Jurkat, Clone E6-1 (cell line): ENCODE measurements around the gene DTNB.

ENCODE experiments used
- DNase-seq: peaks from one replicate; pipeline ENCODE4 v3.0.0-alpha.2; 2011; ENCODE audit warnings: low read depth, low spot score
- H3K4me3 ChIP-seq: 2 replicates; pipeline ENCODE4 v1.5.1; 2011; ENCODE audit warnings: mild to moderate bottlenecking, low read length, control low read depth, moderate library complexity

Gene DTNB

GRCh38 chr2:25596516-25597244 lies 76.7 kb downstream of the DTNB start:
- no peak overlapping the region for H3K4me3 ChIP-seq
- DNase-seq, result no peak

- H3K4me3 ChIP-seq, result no peak overlapping the region
- DNase-seq, result no peak
These were observed 78.0 kb downstream of the DTNB start for GRCh38 chr2:25595393-25595792.

GRCh38 chr2:25594991-25595390 lies 78.4 kb downstream of the DTNB start:
- H3K4me3 ChIP-seq, result no peak overlapping the region
- DNase-seq, result no peak

GRCh38 chr2:25592766-25593292 lies 80.5 kb downstream of the DTNB start:
- no peak for DNase-seq

GRCh38 chr2:25590921-25591505 lies 82.4 kb downstream of the DTNB start:
- no peak for DNase-seq
- no peak overlapping the region for H3K4me3 ChIP-seq

More at GRCh38 chr2:25592766-25593292, 80.5 kb downstream of the DTNB start:
- no peak overlapping the region for H3K4me3 ChIP-seq

GRCh38 chr2:25589676-25590205 lies 83.6 kb downstream of the DTNB start:
- H3K4me3 ChIP-seq, result no peak overlapping the region
- DNase-seq, result no peak

- DNase-seq, result no peak
- no peak overlapping the region for H3K4me3 ChIP-seq
These were observed 84.8 kb downstream of the DTNB start for GRCh38 chr2:25588576-25588975.

- no peak for DNase-seq
- H3K4me3 ChIP-seq, result no peak overlapping the region
These were observed 86.0 kb downstream of the DTNB start for GRCh38 chr2:25587361-25587760.

- no peak for DNase-seq
- no peak overlapping the region for H3K4me3 ChIP-seq
These were observed 86.6 kb downstream of the DTNB start for GRCh38 chr2:25586726-25587144.

GRCh38 chr2:25585189-25585588 lies 88.2 kb downstream of the DTNB start:
- no peak overlapping the region for H3K4me3 ChIP-seq
- no peak for DNase-seq

GRCh38 chr2:25582077-25582830 lies 91.1 kb downstream of the DTNB start:
- no peak overlapping the region for H3K4me3 ChIP-seq
- DNase-seq, result no peak

GRCh38 chr2:25576596-25576995 lies 96.8 kb downstream of the DTNB start:
- DNase-seq, result no peak
- H3K4me3 ChIP-seq, result no peak overlapping the region

- H3K4me3 ChIP-seq, result no peak overlapping the region
- DNase-seq, result no peak
These were observed 100.7 kb downstream of the DTNB start for GRCh38 chr2:25572638-25573037.

- no peak for DNase-seq
- no peak overlapping the region for H3K4me3 ChIP-seq
These were observed 103.1 kb downstream of the DTNB start for GRCh38 chr2:25570161-25570845.

- H3K4me3 ChIP-seq, result no peak overlapping the region
- DNase-seq, result peak; percentile 28
These were observed 106.0 kb downstream of the DTNB start for GRCh38 chr2:25567406-25567805.

GRCh38 chr2:25566694-25567093 lies 106.7 kb downstream of the DTNB start:
- no peak for DNase-seq
- H3K4me3 ChIP-seq, result no peak overlapping the region

- DNase-seq, result no peak
- H3K4me3 ChIP-seq, result no peak overlapping the region
These were observed 107.3 kb downstream of the DTNB start for GRCh38 chr2:25566094-25566493.

- no peak overlapping the region for H3K4me3 ChIP-seq
- DNase-seq, result no peak
These were observed 112.1 kb downstream of the DTNB start for GRCh38 chr2:25561136-25561850.

- H3K4me3 ChIP-seq, result no peak overlapping the region
- DNase-seq, result no peak
These were observed 114.2 kb downstream of the DTNB start for GRCh38 chr2:25559148-25559547.
